GM18505 (cell line): ENCODE measurements around the gene PER2.

Experiments used
- ATAC-seq: cut with Tn5 transposase; IDR thresholded peaks from one replicate; pipeline ENCODE4 v1.9.1; 2021; ENCODE audit not compliant: unreplicated experiment
- POLR2A ChIP-seq: IDR thresholded peaks from 4 replicates; pipeline ENCODE4 v1.6.1; 2011; ENCODE audit warnings: borderline replicate concordance; ENCODE audit not compliant: insufficient read depth, insufficient read length; ENCODE audit errors: extremely low read depth

PER2 gene

GRCh38 chr2:238299803-238300202 lies 11.4 kb upstream of the PER2 start:
- no peak for TF ChIP-seq POLR2A
- no peak for ATAC-seq

GRCh38 chr2:238296638-238297457 lies 8.4 kb upstream of the PER2 start:
- no peak for TF ChIP-seq POLR2A
- ATAC-seq, result no peak

- no peak for TF ChIP-seq POLR2A
- no peak for ATAC-seq
Measured at GRCh38 chr2:238295144-238296112, 7.0 kb upstream of the PER2 start.

DNA sequence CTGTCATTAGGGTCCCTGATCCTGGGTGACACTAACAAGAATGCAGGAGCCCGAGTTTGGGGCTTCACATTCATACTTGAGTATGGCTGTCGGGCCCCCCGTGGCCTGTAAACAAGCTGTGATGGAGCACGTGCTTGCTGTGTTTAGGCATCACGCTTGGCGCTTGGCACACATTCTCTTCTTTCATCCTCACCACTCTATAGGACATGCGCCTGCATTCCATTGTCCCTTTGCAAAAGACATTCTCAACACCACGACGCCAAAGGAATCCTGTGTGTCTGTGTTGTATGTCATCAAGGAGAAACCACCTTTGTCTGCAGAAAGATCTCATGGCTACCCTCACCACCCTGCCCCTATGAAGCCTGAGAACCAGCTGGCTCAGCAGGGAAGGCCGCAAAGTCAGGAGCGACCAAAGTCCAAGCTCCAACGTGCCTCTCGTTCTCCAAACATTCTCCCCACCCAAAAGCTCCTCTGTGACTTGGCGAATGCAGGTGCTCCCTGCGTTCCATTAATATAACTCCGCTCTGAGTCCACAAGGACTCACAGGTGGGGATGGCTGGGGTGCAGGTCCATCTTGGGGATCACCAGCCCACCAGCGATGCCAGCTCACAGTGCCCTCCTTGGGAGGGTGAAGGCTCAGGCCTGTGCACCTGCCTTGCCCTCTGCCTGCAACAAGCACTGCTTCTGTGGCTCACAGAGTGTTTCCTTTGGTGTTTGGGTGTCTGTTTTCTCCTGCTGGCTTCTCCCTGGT lies 6.2 kb upstream of the PER2 start:
- no peak for TF ChIP-seq POLR2A
- no peak for ATAC-seq

GRCh38 chr2:238294046-238294392 lies 5.6 kb upstream of the PER2 start:
- no peak for ATAC-seq
- no peak for TF ChIP-seq POLR2A

DNA sequence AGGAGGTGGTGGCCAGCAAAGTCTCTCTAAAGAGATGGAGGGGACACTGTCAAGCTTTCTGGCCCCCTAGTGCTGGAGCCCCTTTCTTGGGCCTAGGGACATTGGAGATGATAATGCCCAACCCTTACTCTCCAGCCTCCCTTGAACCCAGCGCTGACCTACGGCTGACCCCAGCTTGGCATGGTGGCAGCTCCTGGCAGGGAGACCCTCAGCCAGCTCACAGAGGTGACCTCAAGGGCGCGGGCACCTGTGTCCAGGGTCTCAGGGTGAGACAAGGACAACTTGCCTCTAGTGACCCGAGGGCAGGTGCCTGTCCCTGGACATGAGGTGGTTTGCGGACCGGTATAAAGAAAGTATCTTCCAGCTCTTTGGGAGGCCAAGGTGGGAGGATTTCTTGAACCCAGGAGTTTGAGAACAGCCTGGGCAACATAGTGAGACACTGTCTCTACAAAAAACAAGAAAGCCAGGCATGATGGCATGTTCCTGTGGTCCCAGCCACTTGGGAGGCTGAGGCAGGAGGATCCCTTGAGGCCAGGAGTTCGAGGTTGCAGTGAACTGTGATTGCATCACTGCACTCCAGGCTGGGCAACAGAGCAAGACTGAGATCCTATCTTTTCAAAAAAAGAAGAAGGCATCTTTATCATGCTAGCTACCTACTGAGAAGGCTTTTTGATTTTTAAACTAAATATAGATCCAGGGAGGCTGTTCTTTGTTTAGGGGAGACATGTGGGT lies 3.3 kb upstream of the PER2 start:
- no peak for TF ChIP-seq POLR2A
- ATAC-seq, result no peak

DNA sequence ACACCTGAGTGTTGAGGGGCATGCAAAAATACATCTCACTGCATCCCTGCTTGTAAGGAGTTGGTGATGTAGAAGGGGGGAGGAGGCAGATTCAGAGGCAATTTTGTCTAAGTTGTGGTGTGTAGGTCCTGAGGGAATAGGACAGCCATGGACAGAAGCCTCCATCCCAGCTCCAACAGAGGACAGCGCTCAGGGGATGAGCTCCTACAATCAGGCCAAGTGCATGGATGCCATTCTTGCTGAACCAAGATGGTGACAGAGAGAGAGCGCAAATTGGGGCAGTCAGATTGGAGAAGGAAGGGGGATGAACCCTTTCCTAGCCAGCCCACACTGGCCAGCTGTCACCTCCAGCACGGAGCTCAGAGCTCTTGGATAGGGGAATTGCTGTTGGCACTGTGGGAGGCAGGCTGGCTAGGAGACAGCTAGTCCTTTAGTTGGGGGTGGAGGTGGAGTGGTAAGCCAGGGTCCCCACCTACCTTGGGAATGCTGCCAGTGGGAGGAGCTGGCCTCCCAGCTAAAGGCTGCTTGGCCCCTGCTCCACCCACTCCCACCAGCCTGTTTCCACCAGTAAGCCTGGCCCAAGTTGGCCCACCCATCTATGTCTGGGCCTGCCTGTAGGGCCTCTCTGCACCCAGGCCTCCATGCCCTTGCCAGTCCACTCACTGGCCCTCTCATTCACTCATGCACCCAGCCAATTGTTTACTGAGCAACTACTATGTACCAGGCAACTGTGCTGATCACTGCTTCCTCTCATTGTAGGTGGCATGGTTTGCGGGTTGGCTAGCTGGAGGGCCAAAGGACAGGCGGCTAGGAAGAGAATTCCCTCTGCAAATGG lies 2.5 kb upstream of the PER2 start:
- no peak for TF ChIP-seq POLR2A
- no peak for ATAC-seq

DNA sequence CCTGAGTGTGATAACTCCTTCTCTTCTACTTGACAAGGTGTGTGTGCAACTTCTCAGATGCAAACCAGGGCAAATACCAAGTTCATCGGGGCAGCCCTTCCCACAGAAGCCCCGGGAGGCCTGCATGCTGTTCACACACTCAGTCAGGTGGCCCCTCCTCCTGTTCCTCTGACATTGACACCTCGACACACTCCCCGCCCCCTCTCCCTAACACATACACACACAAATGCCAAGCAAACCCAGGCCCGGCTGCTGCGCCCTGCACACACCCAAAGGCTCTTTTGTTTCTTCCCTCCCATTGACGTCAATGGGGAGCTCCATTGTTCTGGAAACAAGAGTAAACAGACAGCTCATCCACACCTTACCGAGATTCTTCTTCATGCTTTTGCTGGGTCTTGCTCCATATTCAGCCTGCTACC lies 1.7 kb upstream of the PER2 start:
- no peak for TF ChIP-seq POLR2A
- ATAC-seq, result no peak

DNA sequence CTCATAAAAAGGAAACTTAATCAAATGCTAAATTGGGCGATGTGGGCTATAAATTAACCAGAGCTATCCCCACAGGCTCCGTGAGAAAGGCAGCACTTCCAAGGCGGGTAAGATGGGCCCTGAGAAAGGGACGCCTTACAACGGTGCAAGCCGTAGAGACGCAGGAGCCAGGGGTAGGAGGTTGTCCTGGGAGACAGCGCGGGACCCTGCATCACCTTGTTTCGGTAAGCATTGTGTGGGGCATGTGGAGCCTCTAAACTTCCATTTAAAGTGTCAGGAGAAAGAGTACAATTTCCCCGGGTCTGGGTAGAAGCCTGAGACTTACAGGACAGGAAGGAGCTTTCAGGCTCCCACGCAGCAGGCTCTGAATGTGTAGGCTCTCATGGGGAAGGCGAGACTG lies 1.2 kb upstream of the PER2 start:
- ATAC-seq, result no peak

GRCh38 chr2:238288650-238289573 lies 502 bp upstream of the PER2 start:
- peak; percentile 91 for ATAC-seq
- peak; percentile 73 for TF ChIP-seq POLR2A

More for the DNA sequence above, 1.2 kb upstream of the PER2 start:
- no peak for TF ChIP-seq POLR2A

DNA sequence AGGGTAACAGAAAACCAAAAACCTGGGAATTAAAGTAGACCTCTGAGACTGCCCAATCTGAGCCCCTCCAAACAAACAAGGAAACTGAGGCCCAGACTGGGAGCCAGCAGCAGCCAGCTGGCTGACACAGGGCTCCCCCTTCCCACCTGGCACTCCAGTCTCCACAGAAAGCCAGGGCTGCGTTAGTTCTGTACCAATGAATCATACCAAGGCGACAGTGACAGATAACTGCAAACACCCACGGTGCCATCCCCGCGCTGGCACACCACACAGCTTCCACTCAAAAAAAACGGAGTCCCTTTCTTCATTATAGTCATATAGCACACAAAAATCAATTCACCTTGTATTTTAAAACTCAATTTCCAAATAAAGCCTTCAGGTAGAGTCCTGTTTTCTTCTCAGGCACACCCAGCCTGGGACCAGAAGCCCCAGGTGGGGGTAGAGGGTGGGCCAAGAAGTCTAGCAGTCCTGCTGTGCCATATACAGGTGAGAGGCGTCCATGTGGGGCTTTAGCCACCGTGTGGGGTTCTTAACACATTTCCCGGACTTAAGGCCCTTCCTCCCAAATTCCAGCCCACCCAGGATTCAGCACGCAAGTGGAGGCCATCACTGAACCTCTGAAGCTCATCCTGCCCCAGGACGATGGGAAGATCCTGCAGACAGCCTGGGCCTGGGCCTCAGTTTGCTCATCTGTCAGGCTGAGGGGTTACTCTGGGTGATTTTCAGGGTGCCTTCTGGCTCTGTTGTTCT lies 1.2 kb downstream of the PER2 start:
- TF ChIP-seq POLR2A, result no peak
- no peak for ATAC-seq

DNA sequence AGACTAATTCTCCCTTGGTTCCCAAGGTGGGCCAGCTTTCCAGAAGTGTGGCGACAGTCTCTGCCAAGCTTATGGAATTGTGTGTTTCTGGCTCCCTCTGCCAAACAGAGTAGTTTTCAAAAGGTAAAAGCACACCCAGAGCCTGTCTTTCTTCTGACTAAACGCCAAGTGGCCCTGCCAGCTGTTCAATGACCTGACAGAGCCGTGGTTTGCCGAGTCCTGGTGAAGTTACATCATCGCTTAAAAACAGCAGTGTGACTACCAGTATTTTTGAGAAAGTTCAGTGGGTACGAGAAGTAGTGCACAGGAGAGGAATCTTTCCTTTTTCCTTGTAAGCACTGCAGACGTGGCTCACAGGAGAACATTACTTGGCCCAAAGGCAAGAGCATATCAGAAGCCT lies 1.9 kb downstream of the PER2 start:
- ATAC-seq, result no peak
- TF ChIP-seq POLR2A, result no peak
